HepG2 (cell line): ENCODE data around the gene MC3R. TPM values are rescaled to one million over a fixed set of nuclear protein-coding genes. Genes with fewer than 3 reads are reported as not detected.

Experiments
- ARHGAP35 ChIP-seq: sonication (generic); formaldehyde crosslinking; IDR thresholded peaks from 2 replicates; pipeline ENCODE4 v1.9.0; 2022; ENCODE audit warnings: mild to moderate bottlenecking, inconsistent platforms, moderate library complexity, missing genetic modification reagents, borderline replicate concordance
- DR1 ChIP-seq: sonication (generic); formaldehyde crosslinking; IDR thresholded peaks from 2 replicates; pipeline ENCODE4 v1.8.0; 2021; ENCODE audit warnings: mild to moderate bottlenecking, missing genetic modification reagents, inconsistent platforms
- ESRRA ChIP-seq: sonication (generic); formaldehyde crosslinking; IDR thresholded peaks from 2 replicates; pipeline ENCODE4 v1.5.1; 2020; ENCODE audit warnings: mild to moderate bottlenecking, low read depth, missing genetic modification reagents
- ETV5 ChIP-seq: IDR thresholded peaks from 2 replicates; pipeline ENCODE4 v1.6.1; 2018; ENCODE audit warnings: missing biosample characterization, missing genetic modification reagents, inconsistent platforms, borderline replicate concordance
- FIP1L1 ChIP-seq: fragments of 200-400 bp; formaldehyde crosslinking; IDR thresholded peaks from 2 replicates; pipeline ENCODE4 v1.6.1; 2018; ENCODE audit warnings: low read depth, mild to moderate bottlenecking, low read length, moderate library complexity, borderline replicate concordance; ENCODE audit not compliant: insufficient read depth
- GMEB1 ChIP-seq: sonication (generic); formaldehyde crosslinking; IDR thresholded peaks from 2 replicates; pipeline ENCODE4 v1.5.1; 2020; ENCODE audit warnings: missing genetic modification reagents, mild to moderate bottlenecking, borderline replicate concordance
- HBP1 ChIP-seq: IDR thresholded peaks from 2 replicates; pipeline ENCODE4 v1.6.1; 2016; ENCODE audit warnings: low read depth, control low read depth
- HDAC2 ChIP-seq: sonication (generic); formaldehyde crosslinking; IDR thresholded peaks from 2 replicates; pipeline ENCODE4 v1.4.0; 2020; ENCODE audit warnings: missing genetic modification reagents
- HHEX ChIP-seq: IDR thresholded peaks from 2 replicates; pipeline ENCODE4 v1.6.1; 2016; ENCODE audit warnings: control low read depth
- IRX3 ChIP-seq: sonication (generic); formaldehyde crosslinking; IDR thresholded peaks from 2 replicates; pipeline ENCODE4 v1.8.1; 2023; ENCODE audit warnings: mild to moderate bottlenecking, low read depth, missing genetic modification reagents, borderline replicate concordance
- KLF12 ChIP-seq: sonication (generic); formaldehyde crosslinking; IDR thresholded peaks from 2 replicates; pipeline ENCODE4 v1.4.0; 2020; ENCODE audit warnings: missing genetic modification reagents, borderline replicate concordance
- MAF1 ChIP-seq: sonication (generic); formaldehyde crosslinking; IDR thresholded peaks from 2 replicates; pipeline ENCODE4 v1.5.0; 2020; ENCODE audit warnings: missing genetic modification reagents, borderline replicate concordance
- NR2F6 ChIP-seq, 2 experiments: IDR thresholded peaks; 2 replicates each; pipeline ENCODE4 v1.6.1; 2016; ENCODE audit warnings: antibody characterized with exemption in 1 of 2, mild to moderate bottlenecking in 1 of 2
- PITX1 ChIP-seq: sonication (generic); formaldehyde crosslinking; IDR thresholded peaks from 2 replicates; pipeline ENCODE4 v1.5.1; 2020; ENCODE audit warnings: mild to moderate bottlenecking, missing genetic modification reagents
- SMAD9 ChIP-seq: sonication (generic); formaldehyde crosslinking; IDR thresholded peaks from 2 replicates; pipeline ENCODE4 v1.5.1; 2020; ENCODE audit warnings: mild to moderate bottlenecking, missing genetic modification reagents
- SPEN ChIP-seq: sonication (generic); formaldehyde crosslinking; IDR thresholded peaks from 2 replicates; pipeline ENCODE4 v1.5.1; 2020; ENCODE audit warnings: low read depth, mild to moderate bottlenecking, missing genetic modification reagents
- STAT5B ChIP-seq: sonication (generic); formaldehyde crosslinking; IDR thresholded peaks from 2 replicates; pipeline ENCODE4 v1.4.0; 2020; ENCODE audit warnings: missing genetic modification reagents
- TFE3 ChIP-seq: IDR thresholded peaks from 2 replicates; pipeline ENCODE4 v1.6.1; 2016
- TRIM24 ChIP-seq: sonication (generic); formaldehyde crosslinking; IDR thresholded peaks from 2 replicates; pipeline ENCODE4 v1.8.0; 2022; ENCODE audit warnings: mild to moderate bottlenecking, missing genetic modification reagents
- ZBTB7B ChIP-seq: sonication (generic); formaldehyde crosslinking; IDR thresholded peaks from 2 replicates; pipeline ENCODE4 v1.4.0; 2020; ENCODE audit warnings: missing genetic modification reagents
- ZNF224 ChIP-seq: sonication (generic); formaldehyde crosslinking; IDR thresholded peaks from 2 replicates; pipeline ENCODE4 v1.5.0; 2020; ENCODE audit warnings: mild to moderate bottlenecking, missing genetic modification reagents
- ZNF274 ChIP-seq: sonication (generic); formaldehyde crosslinking; IDR thresholded peaks from 2 replicates; pipeline ENCODE4 v1.5.1; 2020; ENCODE audit warnings: mild to moderate bottlenecking, missing genetic modification reagents
- ZNF546 ChIP-seq: sonication (generic); formaldehyde crosslinking; conservative IDR thresholded peaks from 2 replicates; pipeline ENCODE4 v1.8.1; 2023; ENCODE audit warnings: mild to moderate bottlenecking, missing genetic modification reagents
- ZNF567 ChIP-seq: sonication (generic); formaldehyde crosslinking; IDR thresholded peaks from 2 replicates; pipeline ENCODE4 v1.8.1; 2023; ENCODE audit warnings: mild to moderate bottlenecking, missing genetic modification reagents, borderline replicate concordance
- ZNF773 ChIP-seq: sonication (generic); formaldehyde crosslinking; IDR thresholded peaks from 2 replicates; pipeline ENCODE4 v1.4.0; 2020; ENCODE audit warnings: missing genetic modification reagents, borderline replicate concordance
- ZNF841 ChIP-seq: sonication (generic); formaldehyde crosslinking; IDR thresholded peaks from 2 replicates; pipeline ENCODE4 v1.8.1; 2023; ENCODE audit warnings: missing genetic modification reagents, borderline replicate concordance
- polyA plus RNA-seq, 8 experiments: library from polyadenylated mRNA; depleted of rRNA in 3 of 8; stranded (reverse) in 7 of 8; unstranded in 1 of 8; fragments of >200 nt; fragmentation: Illumina TruSeq in 4 of 8; extraction: Trizol in 4 of 8; gene quantifications; 2 replicates each; pipeline versions ENCODE4 v1.2.1 to v1.2.3, GENCODE V29; 2011 to 2016; ENCODE audit warnings: low read depth in 4 of 8, missing spikeins in 1 of 8, mixed read lengths in 1 of 8; ENCODE audit not compliant: insufficient read depth in 1 of 8
- total RNA-seq, 5 experiments: library from RNA; depleted of rRNA; stranded (reverse); fragments of >200 nt; fragmentation: Illumina TruSeq; extraction: Trizol; gene quantifications; 2 replicates each; pipeline ENCODE4 v1.2.3, GENCODE V29; 2016; ENCODE audit warnings: low read depth in 1 of 5

Gene MC3R
- total and polyA plus RNA-seq, 2 of the 13 experiments (the other 11 are each of a cell fraction or from before 2014, with no cell fraction given) = not detected

- TF ChIP-seq SPEN (CRISPR knock-in tag) (0 out of 2 replicates have a peak, but pooled peaks have one; percentile 21), STAT5B (CRISPR knock-in tag) (no peak), GMEB1 (no peak), ARHGAP35 (CRISPR knock-in tag) (no peak), DR1 (CRISPR knock-in tag) (no peak), ESRRA (CRISPR knock-in tag) (no peak), NR2F6 (IDR thresholded peaks at IDR 0.05) (no peak), NR2F6 (CRISPR knock-in tag; IDR thresholded peaks at IDR 0.05) (no peak), ZNF274 (CRISPR knock-in tag) (no peak), ZNF841 (CRISPR knock-in tag) (no peak), IRX3 (CRISPR knock-in tag) (no peak), ZNF567 (no peak), ZBTB7B (CRISPR knock-in tag) (no peak), ZNF224 (CRISPR knock-in tag) (no peak), FIP1L1 (no peak), MAF1 (no peak), TFE3 (CRISPR knock-in tag) (no peak), SMAD9 (no peak), HHEX (CRISPR knock-in tag) (no peak), KLF12 (CRISPR knock-in tag) (no peak), ZNF546 (no peak), ETV5 (CRISPR knock-in tag) (no peak), TRIM24 (CRISPR knock-in tag) (no peak), HDAC2 (no peak), HBP1 (CRISPR knock-in tag) (no peak), ZNF773 (CRISPR knock-in tag) (no peak), PITX1 (CRISPR knock-in tag) (no peak)
Measured at GRCh38 chr20:56249244-56249955, 868 bp downstream of the MC3R start (continued).
